ENCODE data around the gene TMPRSS11E.

The TMPRSS11E gene

GRCh38 chr4:68461790-68462189, 14.5 kb downstream of the TMPRSS11E start:
- Histone ChIP-seq H3K27me3 (ENCODE audit: insufficient read depth, poor library complexity, severe bottlenecking) (no peaks in the 10 kb centered on the region), H3K27ac (replicated peaks) (no peak overlapping the region), H3K4me3 (replicated peaks; ENCODE audit: insufficient read depth, low read length) (no peak overlapping the region)
- DNase-seq (ENCODE audit: low read depth in 1 of 2, low spot score in 1 of 2), result no peak
- TF ChIP-seq GABPA (IDR thresholded peaks at IDR 0.05; ENCODE audit: low read depth) (no peak), POLR2AphosphoS5 (IDR thresholded peaks at IDR 0.05; ENCODE audit: low read depth) (no peak)

- Histone ChIP-seq H3K27ac (replicated peaks) (no peak overlapping the region), H3K27me3 (ENCODE audit: insufficient read depth, poor library complexity, severe bottlenecking) (no peaks in the 10 kb centered on the region), H3K4me3 (replicated peaks; ENCODE audit: insufficient read depth, low read length) (no peak overlapping the region)
- TF ChIP-seq POLR2AphosphoS5 (IDR thresholded peaks at IDR 0.05; ENCODE audit: low read depth) (no peak), REST (IDR thresholded peaks at IDR 0.05; ENCODE audit: insufficient replicate concordance, low read depth) (no peak), SPI1 (IDR thresholded peaks at IDR 0.05; ENCODE audit: borderline replicate concordance, low read depth) (no peak), GABPA (IDR thresholded peaks at IDR 0.05; ENCODE audit: low read depth) (no peak), CTCF (IDR thresholded peaks at IDR 0.05; ENCODE audit: insufficient read depth, low read length) (no peak)
- no peak for DNase-seq (ENCODE audit: low read depth in 1 of 2, low spot score in 1 of 2)
Measured at GRCh38 chr4:68462691-68463090, 15.4 kb downstream of the TMPRSS11E start.

- H3K27me3 ChIP-seq (ENCODE audit: insufficient read depth, poor library complexity, severe bottlenecking), result no peaks in the 10 kb centered on the region
- no peak overlapping the region for H3K4me3 ChIP-seq (replicated peaks; ENCODE audit: insufficient read depth, low read length)
- H3K27ac ChIP-seq (replicated peaks), result no peak overlapping the region
- DNase-seq (ENCODE audit: low read depth in 1 of 2, low spot score in 1 of 2), result no peak
- no peak for TF ChIP-seq GABPA (IDR thresholded peaks at IDR 0.05; ENCODE audit: low read depth)
- no peak for TF ChIP-seq POLR2AphosphoS5 (IDR thresholded peaks at IDR 0.05; ENCODE audit: low read depth)
Measured at GRCh38 chr4:68463796-68464195, 16.5 kb downstream of the TMPRSS11E start.

- no peak for TF ChIP-seq GABPA (IDR thresholded peaks at IDR 0.05; ENCODE audit: low read depth)
- TF ChIP-seq POLR2AphosphoS5 (IDR thresholded peaks at IDR 0.05; ENCODE audit: low read depth), result no peak
- TF ChIP-seq REST (IDR thresholded peaks at IDR 0.05; ENCODE audit: insufficient replicate concordance, low read depth), result no peak
- TF ChIP-seq SPI1 (IDR thresholded peaks at IDR 0.05; ENCODE audit: borderline replicate concordance, low read depth), result no peak
- TF ChIP-seq CTCF (IDR thresholded peaks at IDR 0.05; ENCODE audit: insufficient read depth, low read length), result no peak
- Histone ChIP-seq H3K4me3 (replicated peaks; ENCODE audit: insufficient read depth, low read length) (no peak overlapping the region), H3K27me3 (ENCODE audit: insufficient read depth, poor library complexity, severe bottlenecking) (no peaks in the 10 kb centered on the region), H3K27ac (replicated peaks) (no peak overlapping the region)
- DNase-seq (ENCODE audit: low read depth in 1 of 2, low spot score in 1 of 2), result no peak
Measured at GRCh38 chr4:68465058-68465457, 17.8 kb downstream of the TMPRSS11E start.

- DNase-seq (ENCODE audit: low read depth in 1 of 2, low spot score in 1 of 2), result no peak
- Histone ChIP-seq H3K27me3 (ENCODE audit: insufficient read depth, poor library complexity, severe bottlenecking) (no peaks in the 10 kb centered on the region), H3K27ac (replicated peaks) (no peak overlapping the region), H3K4me3 (replicated peaks; ENCODE audit: insufficient read depth, low read length) (no peak overlapping the region)
- no peak for TF ChIP-seq CTCF (IDR thresholded peaks at IDR 0.05; ENCODE audit: insufficient read depth, low read length)
- no peak for TF ChIP-seq GABPA (IDR thresholded peaks at IDR 0.05; ENCODE audit: low read depth)
- TF ChIP-seq SPI1 (IDR thresholded peaks at IDR 0.05; ENCODE audit: borderline replicate concordance, low read depth), result no peak
- no peak for TF ChIP-seq REST (IDR thresholded peaks at IDR 0.05; ENCODE audit: insufficient replicate concordance, low read depth)
Measured at GRCh38 chr4:68466185-68466584, 18.9 kb downstream of the TMPRSS11E start.
